Gastroesophageal sphincter (tissue), 3 donors: ENCODE data around the gene STX1B.

Experiments
- CTCF ChIP-seq, 4 experiments: fragments of 200-600 bp in 2 of 4; fragments of 450-650 bp in 2 of 4; sonication (generic) in 1 of 4; IDR thresholded peaks; one replicate each; pipeline ENCODE4 v1.5.1; 2017 to 2019; ENCODE audit warnings: antibody characterized with exemption in 4 of 4, mild to moderate bottlenecking in 2 of 4, moderate library complexity in 2 of 4
- POLR2A ChIP-seq, 2 donors: fragments of 450-650 bp; IDR thresholded peaks; one replicate each; pipeline ENCODE4 v1.6.1; 2017; ENCODE audit warnings: antibody characterized with exemption in 2 of 2, mild to moderate bottlenecking in 2 of 2, moderate library complexity in 1 of 2

GRCh38 chr16:31001507-31002249 lies 8.8 kb downstream of the STX1B start:
- TF ChIP-seq CTCF (IDR thresholded peaks at IDR 0.05) (no peak), POLR2A (IDR thresholded peaks at IDR 0.05) (no peak)
